Left lobe of liver (tissue), 2 donors: ENCODE data around the gene WDR64. TPM values are rescaled to one million over a fixed set of nuclear protein-coding genes. Genes with fewer than 3 reads are reported as not detected.

ENCODE experiments used
- ATAC-seq: fragments of 200-7000 bp; cut with Tn5 transposase; one replicate; pipeline ENCODE4 v1.9.1; 2020; ENCODE audit warnings: mild to moderate bottlenecking, moderate library complexity
- DNase-seq: peaks from one replicate; pipeline ENCODE4 v3.0.0-alpha.2; 2020; ENCODE audit warnings: low spot score
- total RNA-seq: library from RNA; stranded (reverse); gene quantifications from one replicate; pipeline ENCODE4 v1.2.1, GENCODE V29; 2021
- donor health status: DM: no; HTN: no; CAD: no; lungs with moderate emphysema.
- donor health status: DM: no; HTN: yes; CAD: no.

WDR64 gene
- total RNA-seq, 1 donor from 2014 or later: 0.40 TPM

DNA sequence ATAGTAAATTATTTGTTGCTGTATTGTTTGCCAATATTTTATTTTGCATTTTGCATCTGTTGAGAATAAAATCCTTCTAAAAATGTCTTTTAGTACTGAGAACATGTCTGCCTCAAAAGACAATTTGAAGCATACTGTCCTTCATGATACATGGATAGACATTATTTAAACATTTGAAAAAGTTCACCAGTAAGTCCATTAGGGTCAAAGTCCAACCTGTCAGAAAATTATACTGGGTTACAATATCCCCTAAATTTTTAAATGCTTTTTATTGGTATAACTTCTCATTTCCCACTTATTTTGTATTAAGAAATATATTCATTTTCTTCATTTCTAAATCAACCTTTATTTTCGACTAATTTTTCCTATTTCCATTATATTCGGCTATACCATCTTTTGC, 21.2 kb upstream of the WDR64 start:
- DNase-seq (no peak), ATAC-seq (no peak)

DNA sequence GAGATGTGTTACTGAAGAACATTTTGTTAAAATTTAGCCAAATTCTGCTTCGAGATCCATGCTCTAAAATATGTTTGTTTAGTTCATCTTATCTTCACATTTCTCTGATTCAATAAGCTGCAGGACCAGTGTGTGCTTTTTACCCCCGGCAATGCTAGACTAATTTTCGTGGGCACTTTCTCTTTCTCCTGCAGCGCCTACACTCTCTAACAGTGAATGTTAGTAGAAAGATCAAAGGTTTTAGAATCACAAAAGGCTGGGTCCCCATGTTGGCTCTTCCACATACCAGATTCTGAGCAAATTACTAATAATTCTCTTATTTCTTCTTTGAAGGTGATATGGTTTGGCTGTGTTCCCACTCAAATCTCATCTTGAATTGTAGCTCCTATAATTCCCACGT, 20.4 kb upstream of the WDR64 start:
- DNase-seq (no peak), ATAC-seq (peak; percentile 77)

DNA sequence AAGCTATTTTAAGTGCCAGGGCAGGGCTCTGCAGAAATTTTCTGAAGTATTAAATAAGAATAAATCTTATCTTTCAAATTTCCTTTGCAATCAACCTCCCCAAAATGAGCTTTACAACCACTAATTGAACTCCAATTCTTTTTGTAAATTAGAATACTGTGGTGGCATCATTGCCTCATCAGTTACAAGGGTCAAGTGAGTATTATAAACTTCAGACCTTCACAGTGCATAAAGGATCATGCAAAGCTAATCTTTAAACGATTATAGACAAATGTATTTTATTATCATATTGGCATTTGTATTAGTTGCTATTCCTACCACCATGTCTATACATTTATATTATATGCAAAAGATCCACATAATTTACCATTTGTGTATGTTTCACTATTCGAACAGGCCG, 19.1 kb upstream of the WDR64 start:
- DNase-seq (no peak), ATAC-seq (peak; percentile 53)

DNA sequence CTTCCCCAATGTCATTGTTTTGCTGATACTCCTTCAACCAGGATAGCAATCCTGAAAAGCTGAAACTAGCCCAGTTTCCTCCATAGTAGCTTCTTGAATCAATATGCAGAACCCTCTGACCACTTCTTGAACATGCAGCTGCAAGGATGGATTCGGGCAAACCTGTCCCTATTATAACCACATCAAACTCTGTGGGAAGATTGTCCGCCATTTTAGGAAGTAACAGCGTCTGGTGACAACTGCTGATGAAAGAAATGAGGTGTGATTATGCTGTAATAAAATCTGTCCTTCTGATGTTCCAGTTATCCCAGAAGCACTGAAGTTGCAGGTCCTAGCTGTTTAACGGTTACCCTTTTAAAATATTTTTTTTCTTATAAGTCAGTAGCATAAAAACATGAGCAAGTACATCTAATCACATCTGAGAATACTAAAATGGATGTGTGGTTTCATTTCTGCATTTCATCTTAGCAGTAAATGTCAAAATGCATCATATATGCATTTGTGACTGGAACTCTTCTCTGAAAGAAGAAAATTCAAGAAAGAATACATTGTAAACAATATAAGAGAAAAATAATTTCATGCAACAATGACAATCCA, 16.4 kb upstream of the WDR64 start:
- DNase-seq (no peak), ATAC-seq (no peak)

DNA sequence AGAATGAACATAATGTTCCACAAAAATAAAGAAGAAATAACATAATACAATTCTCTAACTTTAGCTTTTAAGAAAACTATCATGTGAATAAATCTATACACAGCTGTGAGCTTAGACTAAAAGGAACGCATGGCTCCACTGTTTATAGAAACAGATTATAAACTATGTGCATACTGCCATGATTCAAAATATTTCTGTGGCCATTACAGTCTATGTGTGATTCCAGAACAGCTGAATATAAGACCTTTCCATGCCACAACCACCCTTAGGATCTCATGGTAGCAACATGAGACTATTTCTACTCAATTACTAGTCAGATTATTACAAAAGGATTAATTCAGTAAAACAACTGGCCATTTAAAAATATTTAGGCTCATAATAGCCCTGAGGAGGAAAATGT, 15.8 kb upstream of the WDR64 start:
- no peak for ATAC-seq

DNA sequence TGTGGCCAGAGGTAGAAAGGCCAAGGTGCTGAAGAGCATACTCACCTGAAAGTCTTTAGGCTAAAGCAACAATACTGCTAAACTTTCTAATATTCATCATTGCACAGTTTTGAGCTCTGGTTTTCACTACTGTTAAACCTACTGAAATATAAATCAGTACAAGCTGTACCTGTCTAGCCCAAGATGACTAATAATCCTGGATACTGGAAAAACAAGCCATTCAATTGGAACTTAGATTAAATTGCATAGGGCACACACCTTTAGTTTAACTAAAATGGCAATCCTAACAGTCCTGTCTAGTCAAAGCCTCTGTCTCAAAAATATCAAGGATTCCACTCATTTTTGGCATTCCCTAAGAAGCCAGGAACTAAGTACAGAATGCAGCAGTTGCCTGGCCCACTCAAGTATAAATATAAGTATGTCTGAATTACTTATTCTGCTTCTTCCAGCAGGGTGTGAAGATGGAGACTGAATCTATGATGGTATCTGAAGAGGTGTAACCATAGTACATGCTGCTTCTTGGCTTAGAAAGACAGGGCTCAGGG, 15.0 kb upstream of the WDR64 start:
- ATAC-seq (no peak), DNase-seq (no peak)

More for the DNA sequence above, 15.8 kb upstream of the WDR64 start:
- no peak for DNase-seq

DNA sequence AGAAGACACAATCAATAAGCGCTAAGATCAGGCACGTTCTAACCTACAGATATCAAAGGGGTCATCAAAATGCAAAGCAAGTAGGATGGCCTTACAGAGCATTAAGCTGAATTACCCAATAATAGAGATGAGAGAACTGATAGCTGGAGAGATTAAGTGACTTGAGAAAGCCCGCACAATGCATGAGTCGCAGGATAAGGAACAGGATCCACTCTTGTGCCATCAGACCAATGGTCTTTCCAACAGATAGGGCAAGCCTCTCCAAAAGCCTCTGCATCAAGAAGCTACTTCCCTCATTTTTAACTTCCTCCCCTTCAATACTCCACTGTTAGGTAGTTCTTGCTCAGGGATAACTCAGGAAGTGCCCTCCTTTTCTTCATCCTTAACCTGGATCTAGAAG, 14.5 kb upstream of the WDR64 start:
- ATAC-seq (no peak), DNase-seq (no peak)

DNA sequence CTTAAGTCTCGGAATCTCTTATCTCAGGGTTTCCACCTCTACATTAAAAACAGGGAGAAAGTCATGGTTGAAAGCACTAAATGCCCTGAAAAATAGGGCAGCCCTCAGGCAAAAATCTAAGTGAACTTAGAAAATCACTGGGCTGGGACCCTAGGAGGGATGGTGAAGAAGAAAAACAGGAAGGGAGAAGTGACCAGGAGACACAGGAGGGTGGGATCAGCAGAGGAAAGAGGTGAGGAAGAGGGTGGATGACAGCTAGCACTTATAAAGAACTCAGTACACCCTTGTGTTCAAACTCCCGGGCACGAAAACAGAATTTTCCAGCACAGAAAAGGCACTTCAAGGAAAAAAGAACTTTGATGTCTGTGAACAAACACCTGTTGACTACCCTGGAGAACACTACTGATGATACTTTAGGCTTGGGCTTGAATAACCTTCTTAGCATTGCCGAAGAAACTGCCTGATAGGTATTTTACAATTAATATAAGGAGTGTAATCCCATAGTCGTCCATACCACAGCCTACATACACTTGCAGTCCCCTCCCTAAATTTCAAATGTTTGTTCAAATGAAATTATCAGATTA, 13.9 kb upstream of the WDR64 start:
- DNase-seq (no peak), ATAC-seq (no peak)

DNA sequence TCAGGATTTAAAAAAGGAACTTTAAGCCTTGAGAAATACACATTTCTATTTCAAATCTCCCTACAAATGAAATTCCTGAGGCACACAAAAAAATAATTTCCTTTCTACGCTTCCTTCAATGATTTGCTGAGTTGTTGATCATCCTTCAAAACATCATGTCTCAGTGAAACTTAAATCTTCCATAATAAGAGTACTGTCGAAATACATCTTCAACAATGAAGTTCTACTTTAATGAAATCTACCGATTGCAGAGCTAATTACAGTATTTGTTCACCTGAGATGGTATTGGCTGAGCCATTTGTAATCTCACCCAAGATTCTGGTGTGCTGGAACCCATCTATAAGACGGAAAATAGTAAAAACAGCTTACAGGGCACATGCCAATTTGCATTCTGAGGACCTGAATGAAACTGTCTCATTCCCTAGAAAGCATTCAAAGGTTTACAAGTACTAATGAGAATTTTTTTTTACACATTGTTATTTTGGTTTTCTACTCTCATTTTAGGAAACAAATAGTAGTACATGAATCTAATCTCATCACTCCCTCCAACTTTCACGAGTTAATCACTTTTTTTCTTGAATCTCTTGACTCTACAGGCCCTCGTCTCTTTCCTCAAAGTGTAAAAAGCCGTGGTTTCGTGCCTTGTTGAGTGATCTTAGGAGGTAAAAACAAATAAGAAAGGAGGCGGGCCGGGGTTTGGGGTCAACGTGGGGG, 13.0 kb upstream of the WDR64 start:
- ATAC-seq: no peak

DNA sequence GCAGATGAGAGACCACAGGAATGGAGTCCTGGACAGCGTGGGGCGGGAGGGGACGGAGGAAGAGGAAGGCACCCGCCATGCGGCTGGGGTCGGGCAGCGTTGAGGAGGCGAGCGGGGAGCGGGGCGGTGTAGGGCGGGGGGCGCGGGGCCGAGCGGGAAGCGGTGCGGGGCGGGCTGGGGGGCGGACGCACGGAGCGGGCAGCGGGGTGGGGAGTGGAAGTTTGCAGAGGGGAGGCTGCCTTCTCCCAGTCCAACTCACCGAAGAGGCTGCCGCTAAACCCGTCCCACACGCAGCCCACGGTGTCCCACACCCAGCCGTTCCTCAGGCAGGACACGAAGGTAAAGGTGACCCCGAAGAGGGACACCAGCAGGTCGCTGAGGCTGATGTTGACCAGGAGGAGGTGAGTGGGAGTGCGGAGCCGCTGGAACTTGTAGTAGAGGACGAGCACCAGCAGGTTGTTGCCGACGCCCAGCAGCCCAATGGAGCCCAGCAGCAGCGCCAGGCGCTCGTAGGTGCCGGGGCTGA, 12.4 kb upstream of the WDR64 start:
- ATAC-seq (peak; percentile 40), DNase-seq (peak; percentile 53)

More for the DNA sequence above, 13.0 kb upstream of the WDR64 start:
- DNase-seq: no peak

DNA sequence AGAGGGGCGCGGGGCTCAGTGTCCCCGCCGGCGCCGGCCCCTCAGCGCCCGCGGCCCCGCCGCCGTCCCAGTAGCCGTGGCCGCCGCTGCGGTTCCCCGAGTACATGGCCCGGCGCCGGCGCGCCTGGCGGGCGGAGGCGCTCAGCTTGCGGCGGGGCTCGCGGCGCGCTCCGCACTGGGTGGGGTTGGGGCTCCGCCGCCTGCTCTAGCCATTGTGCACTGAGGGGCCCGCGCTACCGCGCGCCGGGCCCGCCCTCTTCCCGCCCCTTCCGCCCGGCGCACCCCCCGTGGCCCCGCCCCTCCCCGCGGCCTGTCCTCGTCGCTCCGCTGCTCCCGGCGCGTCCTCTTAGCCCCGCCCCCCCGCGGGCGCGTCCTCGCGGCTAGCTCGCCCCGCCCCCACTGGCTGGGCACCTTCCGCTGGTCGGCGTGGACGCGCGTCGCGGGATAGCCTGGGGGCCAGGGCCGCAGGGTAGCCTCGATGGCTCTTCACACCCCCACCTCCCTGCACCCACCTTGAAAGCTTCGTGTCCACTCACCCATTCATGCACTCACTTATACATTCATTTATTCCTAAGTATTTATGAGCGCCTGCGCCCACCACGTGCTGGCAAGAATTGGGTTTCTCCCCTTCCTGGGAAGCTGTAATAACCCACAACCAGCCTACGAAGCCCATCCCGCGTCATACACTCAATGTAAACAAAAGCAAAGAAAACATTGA, 11.8 kb upstream of the WDR64 start, which contains the start of the genes CHML and OPN3:
TSS of gene CHML (minus strand) at position 221 of the 718 bp plus-strand sequence. CDS start 4,603 bp downstream, outside the sequence.
TSS of gene OPN3 (minus strand) at position 221 of the 718 bp plus-strand sequence. CDS start at position 106, 115 bp downstream.
- DNase-seq: peak; percentile 97
- ATAC-seq: peak; percentile 96

DNA sequence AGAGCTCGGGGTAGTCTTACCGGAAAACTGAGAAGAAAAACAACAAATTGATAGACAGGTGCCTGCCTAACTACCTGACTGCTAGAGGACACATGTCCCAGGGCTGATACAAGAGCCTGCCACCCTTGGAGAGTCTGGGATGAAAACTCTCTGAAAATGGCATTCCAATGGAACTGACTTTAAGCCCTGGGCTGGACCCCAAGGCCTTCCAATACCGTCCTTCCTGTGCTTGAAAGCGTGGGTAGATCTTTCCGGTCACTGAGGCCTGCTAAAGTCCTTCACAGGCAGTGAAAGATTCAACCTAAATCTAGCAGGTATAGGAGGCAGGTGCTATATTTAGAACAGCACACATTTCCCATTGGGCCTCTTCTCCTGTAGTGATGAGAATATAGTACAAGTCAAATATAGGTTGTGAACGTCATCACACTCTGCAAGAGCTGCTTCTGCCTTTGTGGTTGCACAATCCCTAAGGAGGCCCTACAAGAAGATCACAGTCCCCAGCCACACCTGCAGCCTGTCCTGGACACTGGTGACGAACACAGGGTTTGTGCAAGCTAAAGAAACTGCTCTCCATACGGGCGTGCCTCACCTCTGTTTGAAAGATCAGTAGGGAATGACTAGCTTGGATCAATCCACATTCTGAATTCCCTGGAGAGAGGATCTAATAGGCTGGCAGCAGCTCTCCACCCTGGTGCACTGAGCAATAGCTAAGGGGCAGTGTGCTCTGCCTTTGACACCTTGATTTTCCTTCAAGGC, 11.0 kb upstream of the WDR64 start:
- ATAC-seq (no peak), DNase-seq (no peak)

DNA sequence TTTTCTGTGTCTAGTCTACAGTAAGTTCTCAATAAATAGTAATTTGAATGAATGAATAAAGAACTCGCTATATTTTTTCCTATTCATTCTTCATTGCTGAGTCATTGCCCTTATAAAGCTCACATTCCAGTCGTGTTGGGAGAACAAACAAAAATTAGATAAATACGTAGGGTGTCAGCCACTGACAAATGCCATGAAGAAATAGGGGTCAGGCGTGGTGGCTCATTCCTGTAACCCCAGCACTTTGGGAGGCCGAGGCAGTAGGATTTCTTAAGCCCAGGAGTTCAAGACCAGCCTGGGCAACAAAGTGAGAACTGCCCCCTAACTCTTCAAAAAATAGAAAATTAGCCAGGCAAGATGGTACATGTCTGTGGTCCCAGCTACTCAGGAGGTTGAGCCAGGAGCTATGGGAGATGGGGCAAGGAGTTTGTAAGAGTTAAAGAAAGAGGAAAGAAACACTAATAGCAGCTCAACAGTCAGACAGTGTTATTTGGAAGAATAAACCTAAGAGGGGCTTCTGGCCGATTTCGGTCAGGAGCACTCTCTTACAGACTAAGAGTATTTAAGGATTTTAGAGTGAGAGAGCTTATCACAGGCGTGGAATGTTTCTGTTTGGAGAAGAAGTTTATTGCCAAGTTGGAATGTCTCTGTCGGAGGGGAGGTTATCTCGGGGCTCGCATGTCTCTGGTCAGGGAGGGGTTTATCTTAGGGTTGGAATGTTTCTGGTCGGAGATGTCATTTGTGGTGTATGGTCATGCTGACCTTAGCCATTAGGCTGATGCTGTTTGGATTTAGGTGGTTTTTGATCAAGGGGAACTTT, 10.1 kb upstream of the WDR64 start:
- DNase-seq (no peak), ATAC-seq (no peak)

DNA sequence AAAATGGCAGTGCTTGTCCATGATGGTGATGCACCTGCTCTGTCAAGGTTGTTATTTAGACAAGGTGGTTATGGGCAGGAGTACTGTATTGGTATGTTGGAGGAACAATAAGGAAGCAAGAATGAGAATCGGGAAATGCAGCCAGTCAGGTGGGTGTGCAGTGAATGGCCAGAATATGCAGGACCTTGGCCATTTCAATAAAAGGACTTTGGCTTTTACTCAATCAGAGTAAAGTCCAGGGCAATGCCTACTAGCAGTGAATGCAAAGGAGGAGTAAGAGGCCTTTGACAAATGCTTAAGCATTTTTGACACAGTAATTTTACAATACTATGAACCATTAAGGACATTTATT, 9.5 kb upstream of the WDR64 start:
- DNase-seq: no peak
- no peak for ATAC-seq

DNA sequence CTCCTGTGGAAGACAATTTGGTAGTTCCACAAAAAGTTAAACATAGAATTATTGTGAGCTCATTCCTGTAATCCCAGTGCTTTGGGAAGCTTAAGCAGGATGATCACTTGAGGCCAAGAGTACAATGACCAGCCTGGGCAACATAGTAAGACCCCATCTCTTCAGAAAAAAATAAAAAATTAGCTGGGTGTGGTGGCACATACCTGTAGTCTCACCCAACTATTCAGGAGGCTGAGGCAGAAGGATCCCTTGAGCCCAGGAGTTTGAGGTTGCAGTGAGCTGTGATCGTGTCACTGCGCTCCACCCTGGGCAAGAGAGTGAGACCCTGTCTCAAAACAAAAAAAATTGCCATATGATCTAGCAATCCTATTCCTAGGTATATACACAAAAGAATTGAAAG, 7.8 kb upstream of the WDR64 start:
- ATAC-seq: no peak
- DNase-seq: no peak

DNA sequence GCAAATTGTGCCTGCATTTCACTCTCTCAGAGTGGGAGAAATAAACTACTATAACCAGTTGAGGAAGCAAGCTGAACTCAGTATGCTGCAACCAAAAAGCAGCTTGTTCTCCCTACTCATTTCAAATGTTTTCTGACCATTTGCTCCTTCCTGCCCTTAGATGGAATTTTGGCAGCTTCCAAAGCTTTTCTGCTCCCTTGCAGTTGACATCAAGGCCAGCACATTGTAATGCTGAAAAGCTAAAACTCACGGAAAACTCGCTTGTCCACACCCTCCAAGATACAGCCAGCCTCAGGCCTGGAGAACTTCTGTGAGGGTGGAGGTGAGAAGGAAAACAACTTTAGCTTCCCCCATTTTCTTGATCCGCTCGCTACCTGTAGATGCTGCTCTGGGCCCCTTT, 6.9 kb upstream of the WDR64 start:
- no peak for DNase-seq

DNA sequence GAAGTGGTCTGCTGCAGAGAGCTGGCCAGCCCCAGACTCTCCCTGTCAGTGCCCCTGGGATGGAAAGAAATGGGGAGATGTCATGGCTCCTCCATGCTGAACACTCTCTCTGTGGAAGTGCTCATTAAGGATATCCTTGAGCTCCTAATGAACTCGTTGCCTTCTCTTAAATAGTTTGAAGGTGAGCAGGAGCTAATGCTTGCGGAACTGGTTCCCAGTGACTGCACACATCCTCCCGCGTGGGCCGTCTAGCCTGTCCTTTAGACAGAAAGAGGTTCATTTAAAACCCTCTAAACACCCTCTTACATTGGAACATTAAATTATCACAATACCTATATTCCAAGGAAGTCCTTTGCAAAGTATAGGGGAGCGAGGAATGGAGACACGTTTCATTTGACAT, 5.9 kb upstream of the WDR64 start:
- no peak for DNase-seq

More for the DNA sequence above, 6.9 kb upstream of the WDR64 start:
- no peak for ATAC-seq

DNA sequence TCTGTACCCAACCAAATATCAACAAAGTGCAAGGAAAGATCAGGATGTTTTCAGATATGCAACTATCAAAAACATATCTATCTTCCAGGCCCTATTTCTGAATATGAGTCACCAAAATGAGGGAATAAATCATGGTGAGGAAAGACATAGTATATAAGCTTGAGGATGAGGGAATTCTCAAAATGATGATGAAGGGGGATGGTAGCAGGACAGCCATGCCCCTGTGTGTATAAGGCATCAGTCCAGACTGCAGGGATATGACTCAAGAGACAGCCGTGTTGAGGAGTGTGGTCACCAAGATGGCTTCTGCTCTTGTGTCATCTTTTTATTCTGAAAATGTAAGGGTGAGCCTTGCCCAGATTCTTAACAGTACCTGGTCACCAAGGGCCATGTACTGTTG, 4.4 kb upstream of the WDR64 start:
- ATAC-seq (no peak), DNase-seq (no peak)

More for the DNA sequence above, 5.9 kb upstream of the WDR64 start:
- ATAC-seq: no peak

DNA sequence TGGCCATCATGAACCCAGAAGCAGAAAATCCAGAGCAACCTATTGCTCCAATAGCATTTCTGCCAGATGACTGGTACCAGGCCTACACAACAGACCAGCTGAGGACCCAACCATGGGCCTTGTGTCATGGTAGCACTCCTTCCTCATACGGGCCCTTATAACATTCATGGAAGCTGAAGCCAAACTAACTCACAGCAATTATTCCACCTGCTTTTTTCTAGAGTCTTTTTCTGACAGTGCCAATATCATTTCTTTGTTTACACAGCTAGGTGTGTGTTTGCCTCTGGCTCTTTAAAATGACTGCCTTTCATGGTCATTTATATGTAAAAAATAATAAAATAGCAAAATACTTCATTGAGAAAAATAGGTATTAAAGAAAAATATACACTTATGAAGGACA, 3.9 kb upstream of the WDR64 start:
- ATAC-seq (no peak), DNase-seq (no peak)
